Smooth muscle cell (in vitro differentiated cells): ENCODE measurements around the gene KREMEN1. TPM values are rescaled to one million over a fixed set of nuclear protein-coding genes. Genes with fewer than 3 reads are reported as not detected.

Experiments used
- DNase-seq: peaks from one replicate; lab custom pipeline; 2025; ENCODE audit not compliant: unreplicated experiment; lab: John Stamatoyannopoulos, UW
- H2AFZ ChIP-seq: fragments of 200-600 bp; sonication (generic); 2 replicates; pipeline ENCODE4 v1.6.0; 2016; ENCODE audit warnings: antibody characterized with exemption, low read depth, mild to moderate bottlenecking
- H3F3A ChIP-seq: fragments of 200-600 bp; sonication (generic); 2 replicates; pipeline ENCODE4 v1.6.0; 2017; ENCODE audit warnings: antibody characterized with exemption, low read depth
- H3K27ac ChIP-seq: fragments of 200-600 bp; sonication (generic); 2 replicates; pipeline ENCODE4 v1.5.1; 2016; ENCODE audit warnings: low read depth, mild to moderate bottlenecking
- H3K27me3 ChIP-seq: fragments of 200-600 bp; sonication (generic); 2 replicates; pipeline ENCODE4 v1.6.1; 2016; ENCODE audit warnings: low read depth, mild to moderate bottlenecking
- H3K36me3 ChIP-seq: fragments of 200-600 bp; sonication (generic); 2 replicates; pipeline ENCODE4 v1.5.1; 2016; ENCODE audit warnings: low read depth
- H3K4me1 ChIP-seq: fragments of 200-600 bp; sonication (generic); 2 replicates; pipeline ENCODE4 v1.5.1; 2016; ENCODE audit warnings: low read depth
- H3K4me2 ChIP-seq: fragments of 200-600 bp; sonication (generic); 2 replicates; pipeline ENCODE4 v1.6.0; 2016; ENCODE audit warnings: mild to moderate bottlenecking
- H3K4me3 ChIP-seq: fragments of 200-600 bp; sonication (generic); 2 replicates; pipeline ENCODE4 v1.5.1; 2016; ENCODE audit warnings: mild to moderate bottlenecking
- H3K79me2 ChIP-seq: fragments of 200-600 bp; sonication (generic); 2 replicates; pipeline ENCODE4 v1.6.0; 2016; ENCODE audit warnings: low read depth, mild to moderate bottlenecking
- H3K9ac ChIP-seq: fragments of 200-600 bp; sonication (generic); 2 replicates; pipeline ENCODE4 v1.6.0; 2016; ENCODE audit warnings: low read depth
- H3K9me3 ChIP-seq: fragments of 200-600 bp; sonication (generic); replicated peaks from 2 replicates; pipeline ENCODE4 v1.5.1; 2016; ENCODE audit warnings: low read depth
- H4K20me1 ChIP-seq: fragments of 200-600 bp; sonication (generic); 2 replicates; pipeline ENCODE4 v1.6.0; 2016; ENCODE audit warnings: low read depth
- CTCF ChIP-seq: fragments of 200-600 bp; sonication (generic); IDR thresholded peaks from 2 replicates; pipeline ENCODE4 v1.5.1; 2017; ENCODE audit warnings: borderline replicate concordance, mild to moderate bottlenecking, antibody characterized with exemption; ENCODE audit not compliant: insufficient read depth, poor library complexity, severe bottlenecking
- WGBS: methylation state at CpG from one replicate; pipeline ENCODE4 v1.1.7; 2016; ENCODE audit warnings: low lambda C conversion rate; 5-methylcytosine and 5-hydroxymethylcytosine counted together
- polyA plus RNA-seq: library from polyadenylated mRNA; unstranded; fragments of >200 nt; fragmentation: Nextera tagmentation; extraction: Ambion mirVana; gene quantifications from 2 replicates; pipeline ENCODE4 v1.2.1, GENCODE V29; 2016
- total RNA-seq: library from RNA; depleted of rRNA; stranded (reverse); fragments of >200 nt; gene quantifications from 2 replicates; pipeline ENCODE4 v1.2.3, GENCODE V29; 2014

KREMEN1 gene
- total and polyA plus RNA-seq, 2 experiments from 2014 or later, result 6.0 to 6.8 TPM

- Histone ChIP-seq H3K36me3 (no peaks in the 10 kb centered on the region), H3K9ac (no peak overlapping the region), H3F3A (peaks cover 9% of the 10 kb centered on the region), H3K9me3 (no peaks in the 10 kb centered on the region), H2AFZ (no peak overlapping the region), H3K4me3 (peak overlapping the region; percentile 62), H3K4me1 (peaks cover 6% of the 10 kb centered on the region), H3K79me2 (no peaks in the 10 kb centered on the region), H3K27ac (no peak overlapping the region), H3K27me3 (no peaks in the 10 kb centered on the region), H4K20me1 (no peaks in the 10 kb centered on the region), H3K4me2 (peak overlapping the region; percentile 85)
- WGBS, result 60% methylated on average over 11 of the region's 11 CpGs
- TF ChIP-seq CTCF, result no peak
- DNase-seq, result no peak
Measured at GRCh38 chr22:29205252-29205593, 132.4 kb downstream of the KREMEN1 start.

- 5% methylated on average over 37 of the region's 90 CpGs for WGBS
- Histone ChIP-seq H3K79me2 (no peaks in the 10 kb centered on the region), H3K4me2 (peak within 1 kb of the TSS; percentile 95), H3F3A (peaks cover 9% of the 10 kb centered on the region), H3K27me3 (no peaks in the 10 kb centered on the region), H3K9me3 (no peaks in the 10 kb centered on the region), H3K27ac (no peak within 1 kb of the TSS), H2AFZ (peak within 1 kb of the TSS; percentile 82), H4K20me1 (no peaks in the 10 kb centered on the region), H3K4me1 (peaks cover 6% of the 10 kb centered on the region), H3K36me3 (no peaks in the 10 kb centered on the region), H3K9ac (no peak within 1 kb of the TSS), H3K4me3 (peak within 1 kb of the TSS; percentile 62)
- DNase-seq, result peak; percentile 10
- TF ChIP-seq CTCF, result no peak
Measured at GRCh38 chr22:29205594-29206371, 132.9 kb downstream of the KREMEN1 start, which contains the start of gene EMID1. Gene EMID1 (plus strand): TSS chr22:29205896. CDS start chr22:29206039, 143 bp downstream.

- Histone ChIP-seq H3K9ac (no peak overlapping the region), H3K27ac (no peak overlapping the region), H3K4me3 (peak overlapping the region; percentile 62), H3K27me3 (no peaks in the 10 kb centered on the region), H3K4me1 (peaks cover 6% of the 10 kb centered on the region), H4K20me1 (no peaks in the 10 kb centered on the region), H3K79me2 (no peaks in the 10 kb centered on the region), H2AFZ (peak overlapping the region; percentile 82), H3K9me3 (no peaks in the 10 kb centered on the region), H3F3A (peaks cover 9% of the 10 kb centered on the region), H3K36me3 (no peaks in the 10 kb centered on the region), H3K4me2 (peak overlapping the region; percentile 95)
- WGBS, result 63% methylated on average over 19 of the region's 19 CpGs
- TF ChIP-seq CTCF, result no peak
- no peak for DNase-seq
Measured at GRCh38 chr22:29206372-29207242, 133.8 kb downstream of the KREMEN1 start.
